HCT116 (cell line): ENCODE data around the gene CDC42BPA. TPM values are rescaled to one million over a fixed set of nuclear protein-coding genes. Genes with fewer than 3 reads are reported as not detected.

Experiments
- ATAC-seq: fragments of 200-7000 bp; cut with Tn5 transposase; 2 replicates; pipeline ENCODE4 v1.9.1; 2020; ENCODE audit warnings: mild to moderate bottlenecking, moderate library complexity
- BruUV-seq: library from RNA; stranded (reverse); fragments of 400-500 nt; replicated peaks from 2 replicates; lab custom pipeline; 2021; lab: Mats Ljungman, UMichigan
- CTCF ChIA-PET: fragments of 300-600 bp; sonication (Branson Sonifier 250); formaldehyde crosslinking; loops from one replicate; lab custom pipeline; 2021; ENCODE audit warnings: antibody characterized with exemption; lab: Charles Lee
- POLR2A ChIA-PET: fragments of 300-600, 350-600 bp; sonication (Branson Sonifier 250); formaldehyde crosslinking; loops from one replicate; lab custom pipeline; 2021; ENCODE audit warnings: antibody characterized with exemption; lab: Charles Lee
- RAD21 ChIA-PET, 2 experiments: fragments of 300-600 bp; sonication (Branson Sonifier 250); formaldehyde crosslinking; loops; one replicate each; lab custom pipeline; 2023; ENCODE audit warnings: low total read pairs in 2 of 2; ENCODE audit not compliant: uncharacterized antibody in 2 of 2, unreplicated experiment in 2 of 2, low non-redundant PET in 1 of 2; lab: Charles Lee
- DNase-seq: peaks from one replicate; pipeline ENCODE4 v3.0.0-alpha.2; 2010; ENCODE audit warnings: low read depth, low spot score
- H2AFZ ChIP-seq: fragments of 200-600 bp; shearing (Covaris generic), sonication (generic); 2 replicates; pipeline ENCODE4 v1.6.1; 2017; ENCODE audit warnings: low read depth, mixed run types, mixed read lengths, antibody characterized with exemption, low read length; ENCODE audit not compliant: poor library complexity, severe bottlenecking
- H3K27ac ChIP-seq: 2 replicates; pipeline ENCODE4 v1.5.1; 2012; ENCODE audit warnings: low read depth, low read length
- H3K27me3 ChIP-seq: fragments of 200-600 bp; sonication (generic); 2 replicates; pipeline ENCODE4 v1.6.1; 2016; ENCODE audit warnings: mixed run types, low read length, mixed read lengths; ENCODE audit not compliant: insufficient read depth
- H3K36me3 ChIP-seq, 2 experiments: fragments of 200-500 bp in 1 of 2; fragments of 200-600 bp in 1 of 2; sonication (Bioruptor generic) in 1 of 2; sonication (generic) in 1 of 2; 2 replicates each; pipeline versions ENCODE4 v1.5.1 to v1.6.1; 2014 to 2016; ENCODE audit warnings: low read length in 2 of 2, inconsistent platforms in 1 of 2, mixed read lengths in 1 of 2, mixed run types in 1 of 2; ENCODE audit not compliant: insufficient read depth in 2 of 2, control insufficient read depth in 1 of 2
- H3K4me1 ChIP-seq, 2 experiments: fragments of 200-600 bp in 1 of 2; sonication (generic) in 1 of 2; 2 replicates each; pipeline versions ENCODE4 v1.5.1 to v1.6.1; 2012 to 2017; ENCODE audit warnings: low read length in 2 of 2, inconsistent platforms in 1 of 2, mild to moderate bottlenecking in 1 of 2, mixed read lengths in 1 of 2, mixed run types in 1 of 2, moderate library complexity in 1 of 2; ENCODE audit not compliant: insufficient read depth in 2 of 2, control insufficient read depth in 1 of 2
- H3K4me2 ChIP-seq: fragments of 200-600 bp; sonication (generic); 2 replicates; pipeline ENCODE4 v1.6.1; 2017; ENCODE audit warnings: mixed run types, low read length, mixed read lengths
- H3K4me3 ChIP-seq, 2 experiments: fragments of 200-600 bp in 1 of 2; sonication (generic) in 1 of 2; replicated peaks in 1 of 2; 2 replicates each; pipeline ENCODE4 v1.5.1; 2011 to 2016; ENCODE audit warnings: low read length in 2 of 2, control low read depth in 1 of 2, low read depth in 1 of 2, mild to moderate bottlenecking in 1 of 2, mixed read lengths in 1 of 2, mixed run types in 1 of 2
- H3K79me2 ChIP-seq: fragments of 200-600 bp; sonication (generic); 2 replicates; pipeline ENCODE4 v1.6.1; 2017; ENCODE audit warnings: mild to moderate bottlenecking, mixed run types, low read length, moderate library complexity, mixed read lengths; ENCODE audit not compliant: insufficient read depth
- H3K9ac ChIP-seq: fragments of 200-600 bp; sonication (generic); 2 replicates; pipeline ENCODE4 v1.6.1; 2016; ENCODE audit warnings: low read length, mixed read lengths
- H3K9me2 ChIP-seq: fragments of 200-600 bp; sonication (generic), shearing (Covaris generic); 2 replicates; pipeline ENCODE4 v1.6.1; 2017; ENCODE audit warnings: mixed run types, mild to moderate bottlenecking, moderate library complexity; ENCODE audit not compliant: insufficient read depth
- H3K9me3 ChIP-seq, 2 experiments: fragments of 200-500 bp in 1 of 2; fragments of 200-600 bp in 1 of 2; sonication (Bioruptor generic) in 1 of 2; sonication (generic) in 1 of 2; 2 replicates each; pipeline ENCODE4 v1.6.1; 2014 to 2017; ENCODE audit warnings: low read length in 2 of 2, mixed read lengths in 2 of 2, inconsistent platforms in 1 of 2, low read depth in 1 of 2, mild to moderate bottlenecking in 1 of 2, mixed run types in 1 of 2, moderate library complexity in 1 of 2; ENCODE audit not compliant: control insufficient read depth in 1 of 2, insufficient read depth in 1 of 2
- H4K20me1 ChIP-seq: fragments of 200-600 bp; sonication (generic), shearing (Covaris generic); 2 replicates; pipeline ENCODE4 v1.6.1; 2017; ENCODE audit warnings: mixed run types, mild to moderate bottlenecking, moderate library complexity; ENCODE audit not compliant: insufficient read depth
- CBX3 ChIP-seq: IDR thresholded peaks from 2 replicates; pipeline ENCODE4 v1.6.1; 2012; ENCODE audit warnings: low read depth
- CEBPB ChIP-seq: IDR thresholded peaks from 2 replicates; pipeline ENCODE4 v1.6.1; 2012; ENCODE audit warnings: low read depth
- EGR1 ChIP-seq: IDR thresholded peaks from 2 replicates; pipeline ENCODE4 v1.6.1; 2012; ENCODE audit warnings: low read depth
- ELF1 ChIP-seq: IDR thresholded peaks from 2 replicates; pipeline ENCODE4 v1.6.1; 2012; ENCODE audit warnings: low read depth, borderline replicate concordance
- EZH2phosphoT487 ChIP-seq: fragments of 200-600 bp; IDR thresholded peaks from 2 replicates; pipeline ENCODE4 v1.6.1; 2018; ENCODE audit warnings: antibody characterized with exemption, borderline replicate concordance
- FOSL1 ChIP-seq: IDR thresholded peaks from 2 replicates; pipeline ENCODE4 v1.6.1; 2012; ENCODE audit warnings: low read depth
- JUND ChIP-seq: IDR thresholded peaks from 2 replicates; pipeline ENCODE4 v1.6.1; 2012
- POLR2AphosphoS5 ChIP-seq: IDR thresholded peaks from 2 replicates; pipeline ENCODE4 v1.6.1; 2011; ENCODE audit warnings: mild to moderate bottlenecking, low read depth, low read length, moderate library complexity
- SIN3A ChIP-seq: IDR thresholded peaks from 2 replicates; pipeline ENCODE4 v1.6.1; 2012; ENCODE audit warnings: low read depth
- SRF ChIP-seq: IDR thresholded peaks from 2 replicates; pipeline ENCODE4 v1.6.1; 2012; ENCODE audit warnings: low read depth
- ZFX ChIP-seq: fragments of 450-650 bp; IDR thresholded peaks from 2 replicates; pipeline ENCODE4 v1.6.1; 2017
- ZNF274 ChIP-seq: fragments of 200-500 bp; sonication (Bioruptor generic); IDR thresholded peaks from 2 replicates; pipeline ENCODE4 v1.6.1; 2014; ENCODE audit warnings: mild to moderate bottlenecking, low read depth, low read length, inconsistent platforms
- intact Hi-C: fragments of 100-400 bp; cut with micrococcal nuclease; formaldehyde crosslinking; loops from 2 replicates; pipeline ENCODE4 v1.10.0; 2022
- total RNA-seq: library from RNA; stranded (reverse); gene quantifications from one replicate; pipeline ENCODE4 v1.2.1, GENCODE V29; 2021; ENCODE audit not compliant: unreplicated experiment
- TF ChIP-seq, protein P1 (sequence below): IDR thresholded peaks from 2 replicates; pipeline ENCODE4 v1.6.1; 2012
- TF ChIP-seq, protein P2 (sequence below): IDR thresholded peaks from 2 replicates; pipeline ENCODE4 v1.6.1; 2012; ENCODE audit warnings: low read depth
- TF ChIP-seq, protein P3 (sequence below): IDR thresholded peaks from 2 replicates; pipeline ENCODE4 v1.6.1; 2012
- TF ChIP-seq, protein P4 (sequence below), 3 experiments: fragments of 200-600 bp in 1 of 3; sonication (generic) in 1 of 3; IDR thresholded peaks in 2 of 3; conservative IDR thresholded peaks in 1 of 3; 2 replicates each; pipeline ENCODE4 v1.5.1; 2012 to 2017; ENCODE audit warnings: low read depth in 2 of 3, low read length in 2 of 3, antibody characterized with exemption in 1 of 3, borderline replicate concordance in 1 of 3, control low read depth in 1 of 3, mild to moderate bottlenecking in 1 of 3, mixed read lengths in 1 of 3, mixed run types in 1 of 3, moderate library complexity in 1 of 3; ENCODE audit not compliant: insufficient read depth in 1 of 3

Gene CDC42BPA
- total RNA-seq, 1 experiment from 2014 or later, result 44.0 TPM

DNA sequence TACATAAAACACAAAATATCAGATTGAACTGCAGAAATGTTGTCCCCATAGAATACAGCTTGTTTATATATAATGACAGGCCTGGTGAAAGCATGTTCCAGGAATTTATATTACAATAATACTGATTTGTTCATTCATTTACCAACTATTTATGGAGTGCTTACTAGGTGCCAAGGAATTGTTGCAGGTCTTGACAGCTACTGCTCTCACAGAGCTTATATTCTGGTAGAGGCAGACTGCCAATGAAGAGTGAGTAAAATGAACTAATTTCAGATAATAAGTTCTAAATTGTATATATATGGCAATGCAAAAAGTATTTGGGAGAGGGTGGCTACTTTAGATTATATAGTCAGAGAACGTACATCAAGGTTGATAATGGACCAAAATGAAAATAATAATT, 226.2 kb downstream of the CDC42BPA start:
- Histone ChIP-seq H3K4me3 (no peak overlapping the region), H3K27ac (no peak overlapping the region), H3K27me3 (no peaks in the 10 kb centered on the region), H2AFZ (no peak overlapping the region), H3K79me2 (no peaks in the 10 kb centered on the region), H3K9ac (no peak overlapping the region), H4K20me1 (0 out of 2 replicates have a peak, but pooled peaks cover 3% of the 10 kb centered on the region), H3K9me3 (no peaks in the 10 kb centered on the region), H3K36me3 (peaks cover 0 to 2% of the 10 kb centered on the region in 2 experiments; a peak in 1 of 4 replicates), H3K4me2 (no peak overlapping the region), H3K4me1 (peaks cover 16 to 28% of the 10 kb centered on the region in 2 experiments), H3K9me2 (no peaks in the 10 kb centered on the region)
- no TSS peak for BruUV-seq
- intact Hi-C loops, result no loop called here
- RAD21 ChIA-PET, result no interaction called here
- POLR2A ChIA-PET, result no interaction called here
- TF ChIP-seq JUND, result no peak
- TF ChIP-seq POLR2AphosphoS5, result no peak
- no peak for TF ChIP-seq ZNF274
- TF ChIP-seq, protein P1, sequence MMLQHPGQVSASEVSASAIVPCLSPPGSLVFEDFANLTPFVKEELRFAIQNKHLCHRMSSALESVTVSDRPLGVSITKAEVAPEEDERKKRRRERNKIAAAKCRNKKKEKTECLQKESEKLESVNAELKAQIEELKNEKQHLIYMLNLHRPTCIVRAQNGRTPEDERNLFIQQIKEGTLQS, result no peak
- no peak for TF ChIP-seq FOSL1
- no peak for TF ChIP-seq CBX3
- TF ChIP-seq SRF, result no peak
- TF ChIP-seq EZH2phosphoT487, result no peak
- TF ChIP-seq CEBPB, result no peak
- CTCF ChIA-PET, result no interaction called here
- no peak for ATAC-seq
- DNase-seq, result no peak

DNA sequence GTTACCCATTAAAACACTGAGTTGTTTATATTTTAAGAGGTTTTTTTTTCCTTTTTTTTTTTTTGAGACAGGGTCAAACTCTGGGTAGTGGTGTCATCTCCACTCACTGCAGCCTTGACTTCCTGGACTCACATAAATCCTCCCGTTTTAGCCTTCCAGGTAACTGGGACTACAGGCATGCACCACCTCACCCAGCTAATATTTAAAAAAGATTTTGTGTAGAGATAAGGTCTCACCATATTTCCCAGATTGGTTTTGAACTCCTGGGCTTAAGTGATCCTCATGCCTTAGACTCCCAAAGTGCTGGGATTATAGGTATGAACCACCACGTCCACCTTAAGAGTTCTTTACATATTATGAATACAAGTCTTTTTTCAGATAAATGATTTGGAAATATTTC, 231.7 kb downstream of the CDC42BPA start:
- no TSS peak for BruUV-seq
- Histone ChIP-seq H3K9me2 (no peaks in the 10 kb centered on the region), H3K4me3 (no peak overlapping the region), H3K27me3 (no peaks in the 10 kb centered on the region), H3K4me1 (no peaks in the 10 kb centered on the region), H3K79me2 (no peaks in the 10 kb centered on the region), H4K20me1 (no peaks in the 10 kb centered on the region), H3K27ac (no peak overlapping the region), H3K36me3 (peaks cover 0 to 7% of the 10 kb centered on the region in 2 experiments; a peak in 1 of 4 replicates), H2AFZ (no peak overlapping the region), H3K9ac (no peak overlapping the region), H3K4me2 (no peak overlapping the region), H3K9me3 (no peaks in the 10 kb centered on the region)
- DNase-seq (no peak), ATAC-seq (no peak)
- intact Hi-C loops, result no loop called here
- ChIA-PET POLR2A (no interaction called here), RAD21 (no interaction called here), CTCF (no interaction called here)
- TF ChIP-seq FOSL1 (no peak), ELF1 (no peak), ZNF274 (no peak), SIN3A (no peak), EZH2phosphoT487 (no peak), EGR1 (no peak), ZFX (no peak), CBX3 (no peak)
- TF ChIP-seq, protein P2, sequence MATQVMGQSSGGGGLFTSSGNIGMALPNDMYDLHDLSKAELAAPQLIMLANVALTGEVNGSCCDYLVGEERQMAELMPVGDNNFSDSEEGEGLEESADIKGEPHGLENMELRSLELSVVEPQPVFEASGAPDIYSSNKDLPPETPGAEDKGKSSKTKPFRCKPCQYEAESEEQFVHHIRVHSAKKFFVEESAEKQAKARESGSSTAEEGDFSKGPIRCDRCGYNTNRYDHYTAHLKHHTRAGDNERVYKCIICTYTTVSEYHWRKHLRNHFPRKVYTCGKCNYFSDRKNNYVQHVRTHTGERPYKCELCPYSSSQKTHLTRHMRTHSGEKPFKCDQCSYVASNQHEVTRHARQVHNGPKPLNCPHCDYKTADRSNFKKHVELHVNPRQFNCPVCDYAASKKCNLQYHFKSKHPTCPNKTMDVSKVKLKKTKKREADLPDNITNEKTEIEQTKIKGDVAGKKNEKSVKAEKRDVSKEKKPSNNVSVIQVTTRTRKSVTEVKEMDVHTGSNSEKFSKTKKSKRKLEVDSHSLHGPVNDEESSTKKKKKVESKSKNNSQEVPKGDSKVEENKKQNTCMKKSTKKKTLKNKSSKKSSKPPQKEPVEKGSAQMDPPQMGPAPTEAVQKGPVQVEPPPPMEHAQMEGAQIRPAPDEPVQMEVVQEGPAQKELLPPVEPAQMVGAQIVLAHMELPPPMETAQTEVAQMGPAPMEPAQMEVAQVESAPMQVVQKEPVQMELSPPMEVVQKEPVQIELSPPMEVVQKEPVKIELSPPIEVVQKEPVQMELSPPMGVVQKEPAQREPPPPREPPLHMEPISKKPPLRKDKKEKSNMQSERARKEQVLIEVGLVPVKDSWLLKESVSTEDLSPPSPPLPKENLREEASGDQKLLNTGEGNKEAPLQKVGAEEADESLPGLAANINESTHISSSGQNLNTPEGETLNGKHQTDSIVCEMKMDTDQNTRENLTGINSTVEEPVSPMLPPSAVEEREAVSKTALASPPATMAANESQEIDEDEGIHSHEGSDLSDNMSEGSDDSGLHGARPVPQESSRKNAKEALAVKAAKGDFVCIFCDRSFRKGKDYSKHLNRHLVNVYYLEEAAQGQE, result no peak
- TF ChIP-seq, protein P3, sequence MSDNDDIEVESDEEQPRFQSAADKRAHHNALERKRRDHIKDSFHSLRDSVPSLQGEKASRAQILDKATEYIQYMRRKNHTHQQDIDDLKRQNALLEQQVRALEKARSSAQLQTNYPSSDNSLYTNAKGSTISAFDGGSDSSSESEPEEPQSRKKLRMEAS, result no peak
- TF ChIP-seq, protein P4, sequence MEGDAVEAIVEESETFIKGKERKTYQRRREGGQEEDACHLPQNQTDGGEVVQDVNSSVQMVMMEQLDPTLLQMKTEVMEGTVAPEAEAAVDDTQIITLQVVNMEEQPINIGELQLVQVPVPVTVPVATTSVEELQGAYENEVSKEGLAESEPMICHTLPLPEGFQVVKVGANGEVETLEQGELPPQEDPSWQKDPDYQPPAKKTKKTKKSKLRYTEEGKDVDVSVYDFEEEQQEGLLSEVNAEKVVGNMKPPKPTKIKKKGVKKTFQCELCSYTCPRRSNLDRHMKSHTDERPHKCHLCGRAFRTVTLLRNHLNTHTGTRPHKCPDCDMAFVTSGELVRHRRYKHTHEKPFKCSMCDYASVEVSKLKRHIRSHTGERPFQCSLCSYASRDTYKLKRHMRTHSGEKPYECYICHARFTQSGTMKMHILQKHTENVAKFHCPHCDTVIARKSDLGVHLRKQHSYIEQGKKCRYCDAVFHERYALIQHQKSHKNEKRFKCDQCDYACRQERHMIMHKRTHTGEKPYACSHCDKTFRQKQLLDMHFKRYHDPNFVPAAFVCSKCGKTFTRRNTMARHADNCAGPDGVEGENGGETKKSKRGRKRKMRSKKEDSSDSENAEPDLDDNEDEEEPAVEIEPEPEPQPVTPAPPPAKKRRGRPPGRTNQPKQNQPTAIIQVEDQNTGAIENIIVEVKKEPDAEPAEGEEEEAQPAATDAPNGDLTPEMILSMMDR (IDR thresholded peaks at IDR 0.05 in 2 of 3, conservative IDR thresholded peaks at IDR 0.05 in 1 of 3; ENCODE audit: borderline replicate concordance in 1 of 3, insufficient read depth in 1 of 3, low read depth in 2 of 3, low read length in 2 of 3), result no peak
